Esophagus squamous epithelium (tissue), 5 donors: Measurements from ENCODE around the gene SUPT3H. TPM values are rescaled to one million over a fixed set of nuclear protein-coding genes. Genes with fewer than 3 reads are reported as not detected.
"Not testable (repeated sequence)": the region's sequence is repeated elsewhere in the genome, so short reads cannot be mapped to it uniquely, and the experiment has no call there.

Experiments
- DNase-seq: peaks from one replicate; lab custom pipeline; 2025; lab: John Stamatoyannopoulos, UW
- H3K27ac ChIP-seq, 4 donors: fragments of 200-600 bp; sonication (generic); one replicate each; pipeline ENCODE4 v1.5.1; 2016 to 2019; ENCODE audit warnings: mild to moderate bottlenecking in 1 of 4
- H3K27me3 ChIP-seq, 4 donors: fragments of 200-600 bp; sonication (generic); 1 replicate in 3 of 4; 2 replicates in 1 of 4; pipeline versions ENCODE4 v1.5.1 to v1.6.0; 2017 to 2021; ENCODE audit warnings: antibody characterized with exemption in 1 of 4
- H3K36me3 ChIP-seq, 3 donors: fragments of 200-600 bp; sonication (generic); one replicate each; pipeline ENCODE4 v1.5.1; 2016 to 2019
- H3K4me1 ChIP-seq, 3 donors: fragments of 200-600 bp; sonication (generic); one replicate each; pipeline ENCODE4 v1.5.1; 2017 to 2019
- H3K4me3 ChIP-seq, 4 donors: fragments of 200-600 bp; sonication (generic); 1 replicate in 3 of 4; 2 replicates in 1 of 4; pipeline ENCODE4 v1.5.1; 2016 to 2019; ENCODE audit warnings: mild to moderate bottlenecking in 2 of 4, moderate library complexity in 1 of 4
- H3K9me3 ChIP-seq, 3 donors: fragments of 200-600 bp; sonication (generic); one replicate each; pipeline ENCODE4 v1.5.1; 2016 to 2019
- CTCF ChIP-seq, 6 experiments: fragments of 450-650 bp in 4 of 6; fragments of 200-600 bp in 2 of 6; sonication (generic) in 2 of 6; IDR thresholded peaks; one replicate each; pipeline ENCODE4 v1.5.1; 2016 to 2019; ENCODE audit warnings: antibody characterized with exemption in 6 of 6, mild to moderate bottlenecking in 4 of 6, moderate library complexity in 4 of 6
- POLR2A ChIP-seq, 4 donors: fragments of 450-650 bp; IDR thresholded peaks; one replicate each; pipeline ENCODE4 v1.6.1; 2017; ENCODE audit warnings: antibody characterized with exemption in 4 of 4, mild to moderate bottlenecking in 4 of 4, moderate library complexity in 3 of 4
- WGBS, 2 donors: methylation state at CpG; one replicate each; pipeline ENCODE4 v1.1.5; 2018; 5-methylcytosine and 5-hydroxymethylcytosine counted together
- intact Hi-C: fragments of 100-400 bp; cut with DNase I; formaldehyde crosslinking; loops from one replicate; pipeline ENCODE4 v1.15.0; 2022
- total RNA-seq, 4 donors: library from RNA; depleted of rRNA; stranded (reverse); fragments of >200 nt; gene quantifications; one replicate each; pipeline ENCODE4 v1.1.0, GENCODE V29; 2016
- donor health status: DM: yes; HTN: yes; CAD: no.

The SUPT3H gene
- total RNA-seq, 4 donors from 2014 or later, result 3.6 to 10.9 (median 5.3) TPM

GRCh38 chr6:44868335-44868668 is 509.4 kb downstream of the SUPT3H start:
- Histone ChIP-seq H3K4me3 (no peak overlapping the region), H3K4me1 (no peaks in the 10 kb centered on the region), H3K27me3 (no peaks in the 10 kb centered on the region), H3K27ac (no peak overlapping the region), H3K9me3 (peaks cover 0 to 6% (median 0%) of the 10 kb centered on the region in 3 donors), H3K36me3 (no peaks in the 10 kb centered on the region)
- TF ChIP-seq CTCF (IDR thresholded peaks at IDR 0.05), result no peak
- TF ChIP-seq POLR2A (IDR thresholded peaks at IDR 0.05), result no peak
- intact Hi-C loops, result no loop called here
- DNase-seq, result no peak
- 82 to 91% methylated on average over 2 of the region's 2 CpGs for WGBS, 2 donors

- Histone ChIP-seq H3K4me1 (no peaks in the 10 kb centered on the region), H3K9me3 (peaks cover 0 to 6% (median 0%) of the 10 kb centered on the region in 3 donors), H3K27ac (no peak overlapping the region), H3K27me3 (no peaks in the 10 kb centered on the region), H3K4me3 (no peak overlapping the region), H3K36me3 (no peaks in the 10 kb centered on the region)
- DNase-seq, result no peak
- TF ChIP-seq POLR2A (IDR thresholded peaks at IDR 0.05), result no peak
- TF ChIP-seq CTCF (IDR thresholded peaks at IDR 0.05), result no peak
- intact Hi-C loops, result no loop called here
- 79 to 84% methylated on average over 7 of the region's 7 CpGs for WGBS, 2 donors
Observed at GRCh38 chr6:44867571-44868334, 510.0 kb downstream of the SUPT3H start.

- H3K27ac ChIP-seq, H3K4me3 ChIP-seq, H3K9me3 ChIP-seq, H3K36me3 ChIP-seq, DNase-seq, H3K4me1 ChIP-seq, intact Hi-C loops, H3K27me3 ChIP-seq: not testable (repeated sequence)
- WGBS, 2 donors, result 66 to 68% methylated on average over 2 of the region's 2 CpGs
Observed at GRCh38 chr6:44865184-44865583, 512.5 kb downstream of the SUPT3H start.

GRCh38 chr6:44859901-44860410 is 517.8 kb downstream of the SUPT3H start:
- Histone ChIP-seq H3K9me3 (peaks cover 0 to under 1% (median 0%) of the 10 kb centered on the region in 3 donors), H3K4me3 (no peak overlapping the region), H3K4me1 (peaks cover 0 to 15% (median 0%) of the 10 kb centered on the region in 3 donors), H3K27ac (no peak overlapping the region), H3K27me3 (no peaks in the 10 kb centered on the region), H3K36me3 (no peaks in the 10 kb centered on the region)
- no peak for TF ChIP-seq POLR2A (IDR thresholded peaks at IDR 0.05)
- no peak for TF ChIP-seq CTCF (IDR thresholded peaks at IDR 0.05)
- DNase-seq, result no peak
- WGBS, 2 donors, result 83 to 88% methylated on average over 2 of the region's 2 CpGs
- intact Hi-C loops, result no loop called here

- H3K9me3 ChIP-seq, result no peaks in the 10 kb centered on the region
- peaks cover 0 to 15% (median 0%) of the 10 kb centered on the region in 3 donors for H3K4me1 ChIP-seq
- no peak overlapping the region for H3K27ac ChIP-seq
- intact Hi-C loops, result no loop called here
- no peak for TF ChIP-seq CTCF (IDR thresholded peaks at IDR 0.05)
- no peak for TF ChIP-seq POLR2A (IDR thresholded peaks at IDR 0.05)
- H3K27me3 ChIP-seq, result no peaks in the 10 kb centered on the region
- no peaks in the 10 kb centered on the region for H3K36me3 ChIP-seq
- DNase-seq, result no peak
- no peak overlapping the region for H3K4me3 ChIP-seq
Observed at GRCh38 chr6:44858998-44859397, 518.7 kb downstream of the SUPT3H start.
